Thyroid gland (tissue), 4 donors: ENCODE measurements around the gene EMP2.

Experiments
- CTCF ChIP-seq, 6 experiments: fragments of 200-600 bp in 3 of 6; fragments of 450-650 bp in 3 of 6; sonication (generic) in 3 of 6; IDR thresholded peaks; one replicate each; pipeline ENCODE4 v1.5.1; 2016 to 2019; ENCODE audit warnings: antibody characterized with exemption in 6 of 6, mild to moderate bottlenecking in 2 of 6, inconsistent platforms in 1 of 6, moderate library complexity in 1 of 6
- POLR2A ChIP-seq, 2 donors: fragments of 450-650 bp; IDR thresholded peaks; one replicate each; pipeline ENCODE4 v1.6.1; 2017; ENCODE audit warnings: antibody characterized with exemption in 2 of 2, mild to moderate bottlenecking in 2 of 2, moderate library complexity in 1 of 2

DNA sequence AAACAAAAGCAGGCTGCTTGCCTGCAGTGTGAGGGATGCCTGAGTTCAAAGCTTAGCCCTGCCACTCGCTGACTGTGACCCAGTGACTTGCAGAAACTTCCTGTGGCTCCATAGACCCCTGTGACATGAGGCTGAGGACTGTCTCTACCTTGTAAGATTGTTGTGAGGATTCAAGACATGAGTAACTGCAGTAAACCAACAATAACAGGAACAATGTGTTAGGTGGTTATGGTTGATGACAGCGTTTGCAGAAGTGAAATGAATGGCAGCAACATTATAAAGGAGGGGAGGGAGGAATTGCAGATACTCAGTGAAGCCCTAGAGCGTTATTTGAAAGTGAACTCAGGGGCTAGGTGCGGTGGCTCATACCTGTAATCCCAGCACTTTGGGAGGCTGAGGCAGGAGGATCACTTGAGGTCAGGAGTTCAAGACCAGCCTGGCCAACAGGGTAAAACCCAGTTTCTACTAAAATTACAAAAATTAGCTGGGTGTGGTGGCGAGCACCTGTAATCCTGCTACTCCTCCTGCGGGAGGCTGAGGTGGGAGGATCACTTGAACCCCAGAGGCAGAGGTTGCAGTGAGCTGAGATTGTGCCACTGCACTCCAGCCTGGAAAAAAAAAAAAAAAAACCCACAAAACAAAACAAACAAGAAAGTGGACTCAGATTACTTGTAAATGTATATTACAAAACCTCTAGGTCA, 33.5 kb upstream of the EMP2 start:
- no peak for TF ChIP-seq CTCF (IDR thresholded peaks at IDR 0.05)
- TF ChIP-seq POLR2A (IDR thresholded peaks at IDR 0.05): no peak
